HG03571 (cell line): ENCODE data around the gene NR1D2.
"Not testable (repeated sequence)": the region's sequence is repeated elsewhere in the genome, so short reads cannot be mapped to it uniquely, and the experiment has no call there.

ENCODE experiments used
- ATAC-seq: cut with Tn5 transposase; IDR thresholded peaks from one replicate; pipeline ENCODE4 v1.9.1; 2021; ENCODE audit not compliant: unreplicated experiment

NR1D2 gene

DNA sequence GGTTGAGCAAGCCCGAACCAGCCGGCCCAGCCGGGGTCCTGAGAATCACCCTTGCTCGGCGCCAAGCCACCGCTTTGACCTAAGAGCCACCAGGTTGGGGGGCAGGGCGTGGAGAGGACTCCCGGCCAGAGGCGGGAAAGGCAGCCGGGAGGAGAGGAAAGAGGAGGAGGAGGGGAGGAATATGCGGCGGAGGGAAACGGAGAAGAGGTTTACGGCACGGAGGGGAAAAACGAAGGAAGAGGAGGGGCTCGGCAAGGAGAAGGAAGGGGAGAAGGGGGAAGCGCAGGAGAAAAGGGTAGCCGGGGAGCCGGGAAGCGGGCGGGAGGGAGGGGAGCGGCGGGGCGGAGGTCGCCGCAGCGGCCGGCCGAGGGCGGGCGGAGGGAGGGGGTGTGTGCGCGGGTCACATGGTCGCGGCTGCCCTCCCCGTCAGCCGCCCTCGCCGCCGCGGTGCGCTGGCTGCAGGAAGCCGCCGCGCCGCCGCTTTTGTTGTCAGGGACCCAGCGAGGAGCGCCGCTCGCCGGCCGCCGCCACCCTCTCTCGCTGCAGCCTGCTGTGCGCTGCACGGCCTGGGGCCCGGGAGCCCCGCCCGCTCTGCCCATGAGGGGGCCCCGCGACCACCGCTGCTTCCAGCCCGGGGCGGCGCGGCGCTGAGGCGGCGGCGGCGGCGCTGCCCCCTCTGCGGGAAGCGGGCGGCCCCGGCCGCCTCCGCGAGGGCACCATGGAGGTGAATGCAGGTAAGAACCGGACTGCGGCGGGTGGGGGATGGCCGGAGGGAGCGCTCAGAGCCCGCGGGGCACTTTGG is at the start of gene NR1D2:
Gene NR1D2 (plus strand): TSS at position 426 of the 802 bp plus-strand sequence. CDS start 293 bp downstream, at position 719.
- peak; percentile 54 for ATAC-seq

- no peak for ATAC-seq
Observed at GRCh38 chr3:23900744-23901143, 44.3 kb upstream of the NR1D2 start.

DNA sequence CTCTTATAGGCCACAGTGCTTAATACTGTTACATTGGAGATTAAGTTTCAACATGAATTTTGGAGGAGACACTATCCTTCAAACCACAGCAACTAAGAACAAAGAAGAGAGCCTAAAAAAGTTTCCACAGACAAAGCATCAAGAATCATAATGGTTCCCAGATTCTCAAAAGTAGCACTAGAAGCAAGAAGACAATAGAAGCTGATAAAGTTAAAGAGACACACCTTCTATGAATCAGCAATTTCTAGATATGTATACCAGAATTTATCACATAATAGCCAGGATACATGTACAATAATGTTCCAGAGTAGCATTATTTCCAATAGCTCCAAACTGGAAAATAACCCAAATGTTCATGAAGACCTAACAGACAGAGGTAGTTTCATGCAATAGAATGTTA is 40.5 kb upstream of the NR1D2 start:
- ATAC-seq = no peak

DNA sequence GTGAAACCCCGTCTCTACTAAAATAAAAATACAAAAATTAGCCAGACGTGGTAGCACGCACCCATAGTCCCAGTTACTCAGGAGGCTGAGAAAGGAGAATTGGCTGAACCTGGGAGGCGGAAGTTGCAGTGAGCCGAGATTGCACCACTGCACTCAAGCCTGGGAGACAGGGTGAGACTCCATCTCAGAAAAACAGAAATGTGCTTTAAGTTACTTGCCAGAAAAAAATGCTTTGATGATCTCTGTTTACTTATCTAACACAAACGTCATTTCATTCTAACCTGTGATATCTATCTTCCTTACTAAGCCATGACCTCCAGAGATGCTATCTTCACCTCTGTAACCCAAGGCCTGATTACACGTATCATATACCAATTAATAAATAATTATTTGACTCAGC is 35.7 kb upstream of the NR1D2 start:
- no peak for ATAC-seq

DNA sequence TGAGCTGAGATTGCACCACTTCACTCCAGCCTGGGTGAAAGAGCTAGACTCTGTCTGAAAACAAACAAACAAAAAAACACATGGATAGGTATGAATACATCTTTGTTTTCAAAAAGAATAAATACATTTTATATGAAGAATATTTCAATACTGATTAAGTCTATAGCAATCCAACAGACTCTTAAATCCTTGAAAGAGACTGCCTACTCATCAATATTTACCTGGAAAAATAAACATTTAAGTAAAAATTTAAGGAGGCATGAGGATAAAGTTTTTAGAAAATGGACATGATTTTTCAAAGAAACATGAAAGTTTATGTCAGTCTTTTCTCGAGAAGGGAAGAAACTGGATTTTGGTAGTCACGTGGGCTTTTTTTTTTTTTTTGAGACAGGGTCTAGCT is 33.7 kb upstream of the NR1D2 start:
- no peak for ATAC-seq

DNA sequence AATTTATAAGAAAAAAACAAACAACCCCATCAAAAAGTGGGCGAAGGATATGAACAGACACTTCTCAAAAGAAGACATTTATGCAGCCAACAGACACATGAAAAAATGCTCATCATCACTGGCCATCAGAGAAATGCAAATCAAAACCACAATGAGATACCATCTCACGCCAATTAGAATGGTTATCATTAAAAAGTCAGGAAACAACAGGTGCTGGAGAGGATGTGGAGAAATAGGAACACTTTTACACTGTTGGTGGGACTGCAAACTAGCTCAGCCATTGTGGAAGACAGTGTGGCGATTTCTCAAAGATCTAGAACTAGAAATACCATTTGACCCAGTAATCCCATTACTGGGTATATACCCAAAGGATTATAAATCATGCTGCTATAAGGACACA is 32.8 kb upstream of the NR1D2 start:
- ATAC-seq = not testable (repeated sequence)

- no peak for ATAC-seq
Observed at GRCh38 chr3:23913182-23913581, 31.9 kb upstream of the NR1D2 start.

GRCh38 chr3:23913873-23914743 is 31.0 kb upstream of the NR1D2 start:
- no peak for ATAC-seq

- ATAC-seq = no peak
Observed at GRCh38 chr3:23915537-23916108, 29.5 kb upstream of the NR1D2 start.

- peak; percentile 40 for ATAC-seq
Observed at GRCh38 chr3:23916152-23916885, 28.8 kb upstream of the NR1D2 start.

DNA sequence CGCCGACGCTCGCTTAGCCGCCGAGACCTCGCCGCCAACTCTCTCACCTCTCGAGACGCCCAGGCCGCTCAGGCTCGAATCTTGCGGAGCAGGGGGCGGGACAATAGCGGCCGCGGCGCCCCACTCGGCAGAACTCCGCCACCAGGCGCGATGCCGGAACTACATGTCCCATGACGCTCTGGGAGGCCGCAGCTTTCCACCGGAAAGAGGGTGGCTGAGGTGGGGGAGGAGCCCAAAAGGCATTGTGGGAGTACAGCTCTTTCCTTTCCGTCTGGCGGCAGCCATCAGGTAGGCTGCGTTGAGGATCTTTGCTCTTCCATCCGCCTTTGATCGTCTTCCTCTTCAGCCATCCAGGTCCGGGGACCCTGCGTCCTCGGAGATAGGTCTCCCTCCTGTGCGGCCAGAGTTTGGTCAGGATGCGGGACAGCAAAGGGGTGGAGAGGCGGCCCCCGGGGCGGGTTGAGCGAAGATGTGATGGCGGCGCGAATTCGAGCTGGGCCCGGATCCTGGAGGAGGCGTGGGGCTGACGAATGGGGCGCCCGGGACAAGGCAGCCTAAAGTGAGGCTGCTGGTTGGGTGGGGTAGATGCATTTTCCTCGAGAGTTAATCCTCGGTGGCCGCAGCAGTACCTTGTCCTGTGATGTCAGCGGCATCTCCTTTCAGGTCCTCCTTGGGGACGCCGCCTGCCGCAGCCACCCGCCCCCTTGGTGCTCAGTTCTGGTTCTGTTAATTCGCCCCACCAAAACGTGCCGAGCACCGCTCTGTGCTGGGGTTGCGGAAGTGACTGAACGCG is 28.0 kb upstream of the NR1D2 start, which contains the start of the genes NKIRAS1 and RPL15:
Gene NKIRAS1 (minus strand): TSS at position 105 of the 793 bp plus-strand sequence. CDS start 6,086 bp downstream, outside the sequence.
Gene RPL15 (plus strand): TSS at position 247 of the 793 bp plus-strand sequence. CDS start 728 bp downstream, outside the sequence.
- ATAC-seq = peak; percentile 94

GRCh38 chr3:23917679-23918303 is 27.3 kb upstream of the NR1D2 start:
- ATAC-seq = not testable (repeated sequence)

- ATAC-seq = not testable (repeated sequence)
Observed at GRCh38 chr3:23918331-23918730, 26.8 kb upstream of the NR1D2 start.

DNA sequence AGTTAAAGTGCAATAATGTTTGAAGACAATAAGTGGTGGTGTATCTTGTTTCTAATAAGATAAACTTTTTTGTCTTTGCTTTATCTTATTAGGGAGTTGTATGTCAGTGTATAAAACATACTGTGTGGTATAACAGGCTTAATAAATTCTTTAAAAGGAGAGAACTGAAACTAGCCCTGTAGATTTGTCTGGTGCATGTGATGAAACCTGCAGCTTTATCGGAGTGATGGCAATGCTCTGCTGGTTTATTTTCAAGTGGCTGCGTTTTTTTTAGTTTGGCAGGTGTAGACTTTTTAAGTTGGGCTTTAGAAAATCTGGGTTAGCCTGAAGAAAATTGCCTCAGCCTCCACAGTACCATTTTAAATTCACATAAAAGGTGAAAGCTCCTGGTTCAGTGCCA is 25.5 kb upstream of the NR1D2 start:
- no peak for ATAC-seq

GRCh38 chr3:23920151-23920655 is 24.9 kb upstream of the NR1D2 start:
- ATAC-seq = no peak

GRCh38 chr3:23921052-23921511 is 24.0 kb upstream of the NR1D2 start:
- ATAC-seq = no peak

DNA sequence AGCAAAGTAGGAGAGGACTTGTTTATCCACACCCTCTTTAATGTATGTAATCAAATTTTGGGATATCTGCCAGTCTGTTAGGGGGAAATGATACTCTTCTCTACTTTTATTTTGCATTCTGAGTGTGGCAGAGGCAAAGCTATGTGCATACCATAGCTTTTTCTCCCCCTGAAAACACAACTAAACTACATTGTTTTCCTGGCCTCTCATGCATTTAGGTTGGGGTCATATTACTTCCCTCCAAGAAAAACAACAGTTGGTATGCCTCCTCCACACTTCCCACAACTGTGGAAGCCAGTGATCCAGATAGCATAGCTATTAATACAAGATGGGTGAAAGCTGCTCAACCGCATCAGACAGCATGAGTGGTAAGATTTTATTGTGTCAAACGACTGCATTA is 21.3 kb upstream of the NR1D2 start:
- no peak for ATAC-seq

DNA sequence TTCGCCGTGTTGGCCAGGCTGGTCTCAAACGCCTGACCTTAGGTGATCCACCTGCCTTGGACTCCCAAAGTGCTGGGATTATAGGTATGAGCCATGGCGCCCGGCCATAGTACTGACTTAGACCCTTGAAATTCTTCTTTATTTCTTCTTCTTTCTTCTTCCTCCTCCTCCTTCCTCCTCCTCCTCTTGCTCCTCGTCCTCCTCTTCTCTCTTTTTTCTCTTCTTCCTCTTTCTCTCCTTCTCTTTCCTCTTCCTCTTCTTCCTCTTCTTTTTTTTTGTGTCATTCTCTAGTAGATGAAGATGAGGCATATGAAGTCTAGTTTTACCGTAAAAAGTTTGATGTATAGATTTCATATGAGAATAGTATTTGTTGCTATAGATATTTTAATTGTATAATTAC is 18.8 kb upstream of the NR1D2 start:
- ATAC-seq = no peak

- ATAC-seq = no peak
Observed at GRCh38 chr3:23926736-23927135, 18.4 kb upstream of the NR1D2 start.
